Measurements from ENCODE around the gene SEMA6B. TPM values are rescaled to one million over a fixed set of nuclear protein-coding genes. Genes with fewer than 3 reads are reported as not detected.

SEMA6B gene
- polyA plus RNA-seq, 1 donor from 2014 or later = 21.6 TPM

- H3K4me3 ChIP-seq (ENCODE audit: low read length) = no peak overlapping the region
- no peak overlapping the region for H3K27ac ChIP-seq (ENCODE audit: low read length)
- no peaks in the 10 kb centered on the region for H3K27me3 ChIP-seq (ENCODE audit: insufficient read depth, low read depth, low read length)
- H3K9me3 ChIP-seq (ENCODE audit: low read length) = no peaks in the 10 kb centered on the region
- no peak overlapping the region for H3K4me2 ChIP-seq (ENCODE audit: low read length)
- H3K9me2 ChIP-seq (ENCODE audit: insufficient read depth, low read length) = no peaks in the 10 kb centered on the region
- no peak overlapping the region for H3K9ac ChIP-seq (ENCODE audit: low read length)
- no peaks in the 10 kb centered on the region for H3F3A ChIP-seq (ENCODE audit: insufficient read depth, low read length, poor library complexity, severe bottlenecking)
- TF ChIP-seq RAD21 (conservative IDR thresholded peaks at IDR 0.05) = no peak
- no peak for TF ChIP-seq TAF1 (IDR thresholded peaks at IDR 0.05; ENCODE audit: low read depth)
- TF ChIP-seq POLR2AphosphoS5 (IDR thresholded peaks at IDR 0.05) = no peak
- TF ChIP-seq EZH2 (IDR thresholded peaks at IDR 0.05; ENCODE audit: borderline replicate concordance, insufficient read depth, low read length, poor library complexity, severe bottlenecking) = no peak
- TF ChIP-seq CTCF (IDR thresholded peaks at IDR 0.05; ENCODE audit: poor library complexity, severe bottlenecking) = no peak
- no peak for TF ChIP-seq MXI1 (conservative IDR thresholded peaks at IDR 0.05; ENCODE audit: poor library complexity, severe bottlenecking)
- no peak for TF ChIP-seq EP300 (conservative IDR thresholded peaks at IDR 0.05; ENCODE audit: poor library complexity, severe bottlenecking)
- TF ChIP-seq SMC3 (conservative IDR thresholded peaks at IDR 0.05; ENCODE audit: poor library complexity) = no peak
- TF ChIP-seq REST (IDR thresholded peaks at IDR 0.05; ENCODE audit: borderline replicate concordance) = no peak
- H3K36me3 ChIP-seq (ENCODE audit: insufficient read depth, low read length) = no peaks in the 10 kb centered on the region
- no peaks in the 10 kb centered on the region for H3K79me2 ChIP-seq (replicated peaks; ENCODE audit: insufficient read depth, low read length)
- H2AFZ ChIP-seq (ENCODE audit: low read depth, low read length) = no peak overlapping the region
- H4K20me1 ChIP-seq (ENCODE audit: insufficient read depth) = no peaks in the 10 kb centered on the region
Observed at GRCh38 chr19:4541114-4541805, 18.2 kb downstream of the SEMA6B start.

GRCh38 chr19:4539693-4540581, 19.5 kb downstream of the SEMA6B start, which contains the start of gene LRG1:
Gene LRG1, minus strand, starts transcription at chr19:4540036. Its CDS starts 23 bp downstream, at chr19:4540013.
- Histone ChIP-seq H3K9ac (ENCODE audit: low read length) (no peak within 1 kb of the TSS), H3K4me3 (ENCODE audit: low read length) (no peak within 1 kb of the TSS), H3K27ac (ENCODE audit: low read length) (no peak within 1 kb of the TSS), H3K27me3 (ENCODE audit: insufficient read depth, low read depth, low read length) (no peaks in the 10 kb centered on the region), H3K4me2 (ENCODE audit: low read length) (no peak within 1 kb of the TSS), H3K36me3 (ENCODE audit: insufficient read depth, low read length) (no peaks in the 10 kb centered on the region), H3K79me2 (replicated peaks; ENCODE audit: insufficient read depth, low read length) (no peaks in the 10 kb centered on the region), H2AFZ (ENCODE audit: low read depth, low read length) (no peak within 1 kb of the TSS), H3K9me3 (ENCODE audit: low read length) (no peaks in the 10 kb centered on the region), H3K9me2 (ENCODE audit: insufficient read depth, low read length) (no peaks in the 10 kb centered on the region), H4K20me1 (ENCODE audit: insufficient read depth) (no peaks in the 10 kb centered on the region), H3F3A (ENCODE audit: insufficient read depth, low read length, poor library complexity, severe bottlenecking) (no peaks in the 10 kb centered on the region)
- no peak for TF ChIP-seq TAF1 (IDR thresholded peaks at IDR 0.05; ENCODE audit: low read depth)
- no peak for TF ChIP-seq EP300 (conservative IDR thresholded peaks at IDR 0.05; ENCODE audit: poor library complexity, severe bottlenecking)
- no peak for TF ChIP-seq SMC3 (conservative IDR thresholded peaks at IDR 0.05; ENCODE audit: poor library complexity)
- TF ChIP-seq REST (IDR thresholded peaks at IDR 0.05; ENCODE audit: borderline replicate concordance) = no peak

Data from neural cell (in vitro differentiated cells).